ENCODE measurements around the gene ABHD3. TPM values are rescaled to one million over a fixed set of nuclear protein-coding genes. Genes with fewer than 3 reads are reported as not detected.
"Not testable (repeated sequence)": the region's sequence is repeated elsewhere in the genome, so short reads cannot be mapped to it uniquely, and the experiment has no call there.

The ABHD3 gene
- total RNA-seq, 2 experiments from 2014 or later: 18.7 to 22.1 TPM

DNA sequence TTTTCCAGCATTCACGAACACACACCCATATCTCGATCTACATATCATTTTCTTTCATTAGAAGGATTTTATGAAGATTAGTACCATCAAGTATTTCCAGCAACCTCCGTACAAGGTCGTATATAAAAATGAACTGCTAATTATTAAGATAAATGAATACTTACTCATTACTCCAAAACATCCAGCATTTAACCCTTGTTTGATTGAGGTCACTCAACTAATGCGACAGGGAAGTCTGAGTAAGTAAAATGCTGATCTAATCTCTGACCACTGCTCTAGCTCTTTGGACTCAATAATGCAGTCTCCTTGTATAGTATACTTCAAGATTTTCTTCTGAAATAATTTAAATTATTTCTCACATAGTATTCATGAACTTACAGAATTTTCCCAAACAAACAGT, 2.0 kb downstream of the ABHD3 start:
- Mint-ChIP-seq H3K36me3 (peaks cover 18% of the 10 kb centered on the region), H3K4me1 (ENCODE audit: low read depth) (peaks cover 21% of the 10 kb centered on the region), H3K27ac (no peak overlapping the region), H3K9me3 (no peaks in the 10 kb centered on the region), H3K27me3 (no peaks in the 10 kb centered on the region), H3K4me3 (peak overlapping the region; percentile 91)
- ChIA-PET POLR2A (interaction anchor here (3.1 kb wide), 1 partner anchor 39 kb away, joined by 33 read pairs; the partner anchor contains the start of gene MIB1), CTCF (interaction anchor here (0.5 to 2.5 kb wide), 2 partner anchors 47 to 102 kb away, joined by 3 to 7 read pairs; partner anchors contain the start of gene ESCO1)
- DNase-seq: no peak
- intact Hi-C loops (cut with micrococcal nuclease): loop anchor here (1.0 to 2.0 kb wide), 2 partner anchors 20 to 28 kb away; no protein-coding TSS in a partner anchor

DNA sequence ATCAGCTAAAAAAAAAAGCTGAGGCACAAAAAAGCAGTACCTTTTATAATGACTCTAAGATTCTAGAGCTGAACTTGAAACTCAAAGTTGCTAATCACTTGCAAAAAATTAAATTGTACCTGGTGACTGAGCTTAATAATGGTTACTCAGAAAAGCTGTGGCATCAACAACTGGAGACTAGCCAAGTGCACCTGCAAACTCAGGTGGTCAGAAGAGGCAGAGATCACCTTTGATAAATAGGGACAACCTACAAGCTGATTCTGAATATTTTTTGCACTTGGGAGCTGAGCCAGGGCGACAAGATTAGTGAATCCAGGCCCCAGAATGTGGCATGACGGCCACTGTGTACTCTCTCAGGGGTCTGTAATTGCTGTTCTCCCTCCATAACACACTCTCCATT, 3.0 kb downstream of the ABHD3 start:
- ChIA-PET CTCF (interaction anchor here (0.8 kb wide), 1 partner anchor 19 kb away, joined by 3 read pairs; no protein-coding TSS in a partner anchor), POLR2A (interaction anchor here (0.6 to 1.0 kb wide), 2 partner anchors 19 to 1133 kb away, joined by 3 to 4 read pairs; no protein-coding TSS in a partner anchor)
- Mint-ChIP-seq H3K27ac (no peak overlapping the region), H3K9me3 (no peaks in the 10 kb centered on the region), H3K27me3 (no peaks in the 10 kb centered on the region), H3K4me1 (ENCODE audit: low read depth) (peaks cover 21% of the 10 kb centered on the region), H3K36me3 (peaks cover 19% of the 10 kb centered on the region), H3K4me3 (no peak overlapping the region)
- intact Hi-C loops (cut with micrococcal nuclease): loop anchor here (2.0 kb wide), 1 partner anchor 27 kb away; no protein-coding TSS in a partner anchor
- no peak for DNase-seq

DNA sequence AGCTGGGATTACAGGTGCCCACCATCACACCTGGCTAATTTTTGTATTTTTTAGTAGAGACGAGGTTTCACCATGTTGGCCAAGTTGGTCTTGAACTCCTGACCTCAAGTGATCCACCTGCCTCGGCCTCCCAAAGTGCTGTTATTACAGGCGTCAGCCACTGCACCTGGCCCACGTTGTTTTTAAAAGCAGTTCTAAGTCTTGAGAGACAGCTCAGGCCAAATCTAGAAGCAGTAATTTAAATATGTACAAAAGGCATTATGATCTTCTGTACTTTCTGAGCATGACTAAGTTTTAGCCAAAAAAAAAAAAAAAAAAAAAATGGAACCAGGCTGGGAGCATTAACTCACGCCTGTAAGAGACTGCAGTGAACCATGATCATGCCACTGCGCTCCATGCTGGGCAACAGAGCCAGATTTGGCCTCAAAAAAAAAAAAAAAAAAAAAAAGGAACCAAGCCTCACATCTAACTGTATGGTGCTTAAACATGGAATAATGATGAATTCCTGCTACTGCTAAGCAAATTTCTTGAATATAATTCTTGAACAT, 4.0 kb downstream of the ABHD3 start:
- no peaks in the 10 kb centered on the region for H3K9me3 Mint-ChIP-seq
- no peaks in the 10 kb centered on the region for H3K27me3 Mint-ChIP-seq
- CTCF ChIA-PET: no interaction called here
- H3K36me3 Mint-ChIP-seq: peaks cover 21% of the 10 kb centered on the region
- DNase-seq: no peak
- POLR2A ChIA-PET: interaction anchor here (1.0 to 1.1 kb wide), 2 partner anchors 14 to 18 kb away, joined by 3 to 4 read pairs; no protein-coding TSS in a partner anchor
- no peak overlapping the region for H3K27ac Mint-ChIP-seq
- intact Hi-C loops (cut with micrococcal nuclease): no loop called here
- H3K4me1 Mint-ChIP-seq (ENCODE audit: low read depth): peaks cover 19% of the 10 kb centered on the region
- H3K4me3 Mint-ChIP-seq: no peak overlapping the region

DNA sequence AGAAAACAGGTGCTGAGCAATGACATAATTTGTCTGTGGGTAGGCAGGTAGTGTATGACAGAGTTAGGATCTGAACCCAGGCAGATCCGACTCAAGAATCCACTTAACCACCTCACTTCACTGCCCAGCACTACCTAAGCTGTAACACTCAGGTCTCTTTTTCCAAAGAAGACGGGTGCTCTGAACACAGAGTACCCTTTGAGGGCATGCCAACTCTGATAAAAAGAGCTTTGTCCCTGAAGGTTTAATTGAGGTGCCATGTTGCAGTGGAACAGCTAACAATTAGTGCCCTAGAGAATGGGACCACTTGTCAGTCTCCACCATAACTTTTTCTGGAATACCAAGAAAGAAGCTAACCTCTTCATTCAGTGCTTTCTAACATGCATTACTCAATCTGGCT, 11.3 kb downstream of the ABHD3 start:
- POLR2A ChIA-PET: no interaction called here
- Mint-ChIP-seq H3K27ac (no peak overlapping the region), H3K4me3 (no peak overlapping the region), H3K36me3 (peaks cover 49% of the 10 kb centered on the region), H3K9me3 (peaks cover 9% of the 10 kb centered on the region), H3K4me1 (ENCODE audit: low read depth) (peaks cover 4% of the 10 kb centered on the region), H3K27me3 (no peaks in the 10 kb centered on the region)
- intact Hi-C loops (cut with micrococcal nuclease): no loop called here
- CTCF ChIA-PET: no interaction called here
- no peak for DNase-seq

DNA sequence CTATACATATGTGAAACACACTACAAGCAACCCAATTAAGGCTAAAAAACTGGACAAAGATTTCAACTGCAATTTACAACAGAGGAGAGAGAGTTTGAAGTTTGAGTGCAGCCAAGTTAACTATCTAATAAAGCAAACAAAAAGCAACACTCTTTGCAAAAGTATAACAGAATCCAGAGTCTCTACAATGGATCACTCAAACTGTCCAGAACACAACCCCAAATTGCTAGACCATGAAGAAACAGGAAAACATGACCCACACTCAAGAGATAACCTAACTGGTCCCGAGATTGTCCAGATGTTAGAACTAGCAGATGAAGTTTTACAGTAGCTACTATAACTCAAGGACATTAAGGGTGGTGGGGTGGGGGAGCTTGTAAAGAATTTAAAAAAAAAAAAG, 14.8 kb downstream of the ABHD3 start:
- Mint-ChIP-seq H3K36me3 (peaks cover 41% of the 10 kb centered on the region), H3K4me1 (ENCODE audit: low read depth) (peaks cover 18% of the 10 kb centered on the region), H3K27ac (no peak overlapping the region), H3K9me3 (peaks cover 9% of the 10 kb centered on the region), H3K4me3 (no peak overlapping the region), H3K27me3 (no peaks in the 10 kb centered on the region)
- ChIA-PET CTCF (no interaction called here), POLR2A (no interaction called here)
- intact Hi-C loops (cut with micrococcal nuclease): loop anchor here (10.0 kb wide), 1 partner anchor 165 kb away; no protein-coding TSS in a partner anchor
- no peak for DNase-seq

DNA sequence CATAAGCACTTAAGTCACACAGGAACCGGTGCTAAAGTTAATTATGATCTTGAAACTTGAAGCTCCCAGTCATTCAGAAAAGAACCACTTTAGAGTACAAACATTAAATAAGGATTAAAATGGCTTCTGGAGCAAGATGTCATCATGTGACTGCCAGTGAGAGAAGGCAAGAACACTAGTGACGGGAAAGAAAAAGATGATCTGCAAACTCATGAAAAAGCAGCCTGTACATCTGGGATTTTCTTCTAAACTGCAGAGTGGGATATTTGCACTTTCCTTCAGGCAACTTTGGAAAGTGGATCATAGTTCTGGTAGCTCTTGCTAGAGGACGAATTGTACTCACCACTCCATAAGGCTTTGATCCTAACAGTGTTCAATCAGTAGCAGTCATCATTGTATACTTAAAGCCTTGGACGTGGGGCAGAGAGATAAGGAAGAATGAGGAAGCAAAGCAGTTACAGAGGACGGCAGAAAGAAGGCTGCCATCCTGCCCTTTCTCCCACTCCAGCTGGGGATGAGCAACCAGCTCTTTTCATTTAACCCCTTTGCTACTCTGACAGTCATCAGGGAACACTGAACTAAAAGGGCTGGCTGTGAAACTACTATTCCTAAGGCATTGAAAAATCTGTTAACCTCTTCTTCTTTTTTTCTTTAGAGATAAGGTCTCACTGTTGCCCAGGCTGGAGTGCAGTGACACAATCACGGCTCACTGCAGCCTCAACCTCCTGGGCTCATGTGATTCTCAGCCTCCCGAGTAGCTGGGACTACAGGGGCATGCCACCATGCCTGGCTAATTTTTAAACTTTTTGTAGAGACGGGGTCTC, 18.1 kb downstream of the ABHD3 start:
- Mint-ChIP-seq H3K36me3 (peaks cover 29% of the 10 kb centered on the region), H3K27ac (no peak overlapping the region), H3K4me3 (no peak overlapping the region), H3K4me1 (ENCODE audit: low read depth) (peaks cover 28% of the 10 kb centered on the region), H3K9me3 (peaks cover 8% of the 10 kb centered on the region), H3K27me3 (no peaks in the 10 kb centered on the region)
- POLR2A ChIA-PET: interaction anchor here (0.6 kb wide), 1 partner anchor 13 kb away, joined by 3 read pairs; no protein-coding TSS in a partner anchor
- CTCF ChIA-PET: interaction anchor here (1.7 kb wide), 1 partner anchor 86 kb away, joined by 4 read pairs; the partner anchor contains the start of gene ESCO1
- DNase-seq: no peak
- intact Hi-C loops (cut with micrococcal nuclease): loop anchor here (10.0 kb wide), 1 partner anchor 168 kb away; no protein-coding TSS in a partner anchor

DNA sequence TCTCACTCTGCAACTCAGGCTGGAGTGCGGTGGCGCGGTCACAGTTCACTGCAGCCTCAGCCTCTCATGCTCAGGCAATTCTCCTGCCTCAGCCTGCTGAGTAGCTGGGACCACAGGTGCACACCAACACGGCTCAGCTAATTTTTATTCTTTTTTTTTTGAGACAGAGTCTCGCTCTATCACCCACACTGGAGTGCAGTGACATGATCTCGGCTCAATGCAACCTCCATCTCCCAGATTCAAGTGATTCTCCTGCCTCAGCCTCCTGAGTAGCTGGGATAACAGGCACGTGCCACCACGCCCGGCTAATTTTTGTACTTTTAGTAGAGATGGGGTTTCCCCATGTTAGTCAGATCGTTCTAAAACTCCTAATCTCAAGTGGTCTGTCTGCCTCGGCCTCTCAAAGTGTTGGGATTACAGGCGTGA, 19.0 kb downstream of the ABHD3 start:
- POLR2A ChIA-PET, H3K4me3 Mint-ChIP-seq, H3K27me3 Mint-ChIP-seq, DNase-seq, H3K27ac Mint-ChIP-seq, H3K9me3 Mint-ChIP-seq: not testable (repeated sequence)
- peaks cover 23% of the 10 kb centered on the region for H3K36me3 Mint-ChIP-seq
- CTCF ChIA-PET: interaction anchor here (1.3 to 1.7 kb wide), 2 partner anchors 85 kb away, joined by 4 read pairs; partner anchors contain the start of gene ESCO1
- peaks cover 28% of the 10 kb centered on the region for H3K4me1 Mint-ChIP-seq (ENCODE audit: low read depth)
- intact Hi-C loops (cut with micrococcal nuclease): loop anchor here (10.0 kb wide), 1 partner anchor 169 kb away; no protein-coding TSS in a partner anchor

DNA sequence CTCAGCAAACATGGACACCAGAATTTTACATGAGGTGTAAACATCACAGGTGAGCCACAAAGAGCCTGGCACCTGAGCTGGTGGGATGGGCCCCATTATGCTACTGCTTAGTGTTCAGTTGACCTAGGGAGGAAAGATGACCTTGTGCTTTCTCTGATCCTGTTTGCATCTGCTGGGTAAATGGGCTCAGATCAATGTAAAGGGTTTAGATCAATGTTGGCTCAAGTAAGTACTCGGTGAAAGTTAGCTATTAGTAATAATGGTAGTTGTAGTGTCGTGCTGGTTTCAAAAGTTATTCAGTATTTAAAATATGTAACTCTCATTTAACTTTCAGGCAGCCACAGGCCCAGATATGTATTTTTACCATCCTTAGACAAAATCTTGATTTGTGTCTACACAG, 19.8 kb downstream of the ABHD3 start:
- Mint-ChIP-seq H3K9me3 (peaks cover 3% of the 10 kb centered on the region), H3K4me3 (no peak overlapping the region), H3K36me3 (peaks cover 17% of the 10 kb centered on the region), H3K27me3 (no peaks in the 10 kb centered on the region), H3K4me1 (ENCODE audit: low read depth) (peaks cover 28% of the 10 kb centered on the region), H3K27ac (peak overlapping the region; percentile 53)
- intact Hi-C loops (cut with micrococcal nuclease): loop anchor here (10.0 kb wide), 1 partner anchor 170 kb away; no protein-coding TSS in a partner anchor
- no peak for DNase-seq
- ChIA-PET CTCF (interaction anchor here (0.6 to 1.3 kb wide), 2 partner anchors 49 to 84 kb away, joined by 3 to 4 read pairs; partner anchors contain the start of gene ESCO1), POLR2A (interaction anchor here (1.0 kb wide), 1 partner anchor 72 kb away, joined by 3 read pairs; the partner anchor contains the start of gene SNRPD1)

DNA sequence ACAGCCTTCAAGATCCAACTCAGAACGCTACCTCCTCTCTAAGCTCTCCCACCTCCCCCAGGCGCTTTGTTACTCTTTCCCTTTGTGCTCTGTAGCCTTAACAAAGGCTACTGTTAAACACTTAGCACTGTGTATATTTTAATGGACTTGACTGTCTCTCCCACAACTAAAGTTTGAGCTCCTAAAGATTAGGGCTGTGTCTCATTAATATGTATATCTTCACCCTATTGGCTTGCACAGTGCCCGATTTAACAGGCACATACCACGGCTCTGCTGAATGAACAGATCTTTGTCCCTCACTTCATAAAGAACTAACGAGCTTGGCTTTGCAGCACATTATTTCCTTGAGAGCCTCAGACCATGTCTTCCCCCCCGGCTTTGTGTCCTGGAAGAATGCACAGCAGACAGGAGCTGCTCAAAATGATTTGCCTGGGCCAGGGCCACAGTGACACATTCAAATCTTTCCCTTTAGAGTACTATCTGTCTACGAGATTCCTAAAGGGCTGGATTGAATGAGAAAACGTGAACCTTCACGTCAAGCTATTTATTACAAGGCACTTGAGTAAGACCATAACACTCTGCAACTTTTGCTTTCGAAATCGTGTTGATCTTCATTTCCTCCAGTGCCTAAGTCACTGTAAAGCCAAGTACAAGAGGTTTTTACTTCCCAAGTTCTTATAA, 22.1 kb downstream of the ABHD3 start:
- Mint-ChIP-seq H3K9me3 (no peaks in the 10 kb centered on the region), H3K27me3 (no peaks in the 10 kb centered on the region), H3K36me3 (peaks cover 6% of the 10 kb centered on the region), H3K4me3 (no peak overlapping the region), H3K27ac (no peak overlapping the region), H3K4me1 (ENCODE audit: low read depth) (peaks cover 25% of the 10 kb centered on the region)
- intact Hi-C loops (cut with micrococcal nuclease): loop anchor here (1.0 to 10.0 kb wide), 4 partner anchors 21 to 172 kb away; partner anchors contain the start of genes ESCO1 and MIB1
- POLR2A ChIA-PET: interaction anchor here (0.6 to 1.4 kb wide), 5 partner anchors 16 to 82 kb away, joined by 4 to 6 read pairs (median 4); partner anchors contain the start of genes ABHD3 and ESCO1
- peak; percentile 36 for DNase-seq
- CTCF ChIA-PET: interaction anchor here (0.6 to 1.5 kb wide), 6 partner anchors 17 to 172 kb away, joined by 3 to 7 read pairs (median 5); partner anchors contain the start of genes MIB1 and SNRPD1

DNA sequence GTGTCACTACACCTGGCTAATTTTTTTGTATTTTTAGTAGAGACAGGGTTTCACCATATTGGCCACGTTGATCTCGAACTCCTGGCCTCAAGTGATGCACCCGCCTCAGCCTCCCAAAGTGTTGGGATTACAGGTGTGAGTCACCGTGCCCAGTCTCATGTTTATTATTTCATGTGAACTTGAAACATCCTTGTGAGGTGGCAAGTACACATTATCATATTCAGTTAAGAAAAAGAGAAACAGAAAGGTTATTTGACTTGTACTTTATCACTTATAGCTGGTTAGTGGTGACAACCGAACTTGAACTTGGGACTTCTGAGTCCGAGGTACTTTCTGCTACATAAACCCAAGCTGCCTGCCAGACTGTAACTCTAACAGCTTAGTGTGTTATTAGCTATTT, 24.4 kb downstream of the ABHD3 start:
- no peaks in the 10 kb centered on the region for H3K9me3 Mint-ChIP-seq
- POLR2A ChIA-PET: interaction anchor here (0.6 to 1.0 kb wide), 3 partner anchors 25 to 91 kb away, joined by 3 to 4 read pairs (median 3); partner anchors contain the start of gene ABHD3
- H3K27me3 Mint-ChIP-seq: no peaks in the 10 kb centered on the region
- intact Hi-C loops (cut with micrococcal nuclease): loop anchor here (10.0 kb wide), 1 partner anchor 175 kb away; no protein-coding TSS in a partner anchor
- CTCF ChIA-PET: no interaction called here
- no peak overlapping the region for H3K27ac Mint-ChIP-seq
- DNase-seq: peak; percentile 18
- H3K4me1 Mint-ChIP-seq (ENCODE audit: low read depth): peaks cover 20% of the 10 kb centered on the region
- H3K4me3 Mint-ChIP-seq: no peak overlapping the region
- H3K36me3 Mint-ChIP-seq: peaks cover 6% of the 10 kb centered on the region

DNA sequence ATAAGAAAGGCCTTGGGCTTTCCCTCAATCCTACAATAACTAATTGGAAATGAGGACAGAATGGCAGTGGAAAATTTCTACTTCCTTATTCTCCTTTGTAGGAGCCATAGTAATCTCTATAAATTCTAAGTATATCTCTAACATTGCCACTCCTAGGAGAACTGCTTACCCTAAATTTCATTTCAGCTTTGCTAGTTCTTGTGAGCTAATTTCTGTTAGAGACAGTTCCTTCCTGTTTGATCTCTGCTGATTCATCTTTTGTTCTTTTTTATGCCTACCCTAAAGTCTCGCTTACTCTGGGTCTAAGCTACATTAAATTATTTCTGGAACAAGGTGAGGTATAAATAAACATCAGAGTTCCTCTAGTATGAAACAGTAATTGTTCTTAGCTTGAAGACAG, 25.7 kb downstream of the ABHD3 start:
- peaks cover 3% of the 10 kb centered on the region for H3K36me3 Mint-ChIP-seq
- CTCF ChIA-PET: interaction anchor here (1.6 kb wide), 1 partner anchor 78 kb away, joined by 3 read pairs; no protein-coding TSS in a partner anchor
- H3K27me3 Mint-ChIP-seq: no peaks in the 10 kb centered on the region
- POLR2A ChIA-PET: interaction anchor here (0.6 to 0.9 kb wide), 2 partner anchors 26 to 72 kb away, joined by 3 read pairs; partner anchors contain the start of gene ABHD3
- H3K4me3 Mint-ChIP-seq: no peak overlapping the region
- H3K9me3 Mint-ChIP-seq: no peaks in the 10 kb centered on the region
- intact Hi-C loops (cut with micrococcal nuclease): no loop called here
- H3K27ac Mint-ChIP-seq: no peak overlapping the region
- H3K4me1 Mint-ChIP-seq (ENCODE audit: low read depth): peaks cover 14% of the 10 kb centered on the region
- no peak for DNase-seq
